Caki2 (cell line): ENCODE measurements around the gene NCOR1. TPM values are rescaled to one million over a fixed set of nuclear protein-coding genes. Genes with fewer than 3 reads are reported as not detected.
"Not testable (repeated sequence)": the region's sequence is repeated elsewhere in the genome, so short reads cannot be mapped to it uniquely, and the experiment has no call there.

Experiments used
- DNase-seq: peaks from one replicate; pipeline ENCODE4 v3.0.0-alpha.2; 2015; ENCODE audit warnings: low read depth
- in situ Hi-C: cut with HindIII; loops from 2 replicates; pipeline ENCODE4 v1.10.0; 2016; ENCODE audit warnings: low sequenced_read_pairs, low pct_unique_long_range_greater_than_20kb, mixed read lengths
- total RNA-seq: library from RNA; depleted of rRNA; stranded (reverse); fragments of >200 nt; shearing (Covaris generic); gene quantifications from 2 replicates; pipeline ENCODE4 v1.2.3, GENCODE V29; 2014; ENCODE audit warnings: low replicate concordance

NCOR1 gene
- total RNA-seq, 1 experiment from 2014 or later = 164 TPM

DNA sequence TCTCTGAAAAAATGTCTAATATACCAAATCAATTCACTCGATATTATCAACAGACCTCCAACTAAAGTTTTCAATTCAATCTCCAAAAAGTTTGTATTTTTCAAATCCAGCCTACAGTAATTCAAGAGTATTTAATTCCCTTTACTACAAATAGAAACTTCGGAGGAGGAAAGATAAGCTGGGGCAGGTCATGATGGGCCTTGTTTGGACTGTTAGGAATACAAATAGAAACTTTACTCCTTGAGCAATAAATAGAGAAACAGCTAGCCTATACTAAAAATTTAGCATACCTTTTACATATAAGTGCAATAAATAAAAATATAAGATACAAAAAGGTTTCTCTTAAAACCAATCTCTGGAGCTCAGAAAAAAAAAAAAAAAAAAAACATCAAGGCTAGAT is 98.2 kb downstream of the NCOR1 start:
- no peak for DNase-seq
- in situ Hi-C loops = no loop called here

- DNase-seq, in situ Hi-C loops: not testable (repeated sequence)
Measured at GRCh38 chr17:16115077-16115698, 100.1 kb downstream of the NCOR1 start.

DNA sequence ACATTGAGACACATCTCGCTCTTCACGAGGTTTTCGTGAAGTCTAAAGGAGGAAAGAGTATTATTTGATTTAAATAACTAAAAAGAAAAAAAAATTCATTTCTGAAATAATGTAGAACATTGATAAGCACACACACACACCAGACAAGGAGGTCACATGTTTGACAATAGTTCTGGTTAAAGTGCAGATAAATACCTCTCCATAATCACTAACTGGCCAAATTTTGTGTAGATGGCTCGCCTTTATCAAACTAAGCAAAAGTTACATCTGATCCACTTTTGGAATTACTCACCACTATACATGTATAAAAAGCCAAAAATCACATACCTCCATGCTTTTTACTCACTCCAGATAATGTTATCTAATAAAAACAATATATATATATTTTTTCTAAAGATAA is 106.5 kb downstream of the NCOR1 start:
- no peak for DNase-seq
- in situ Hi-C loops = no loop called here

DNA sequence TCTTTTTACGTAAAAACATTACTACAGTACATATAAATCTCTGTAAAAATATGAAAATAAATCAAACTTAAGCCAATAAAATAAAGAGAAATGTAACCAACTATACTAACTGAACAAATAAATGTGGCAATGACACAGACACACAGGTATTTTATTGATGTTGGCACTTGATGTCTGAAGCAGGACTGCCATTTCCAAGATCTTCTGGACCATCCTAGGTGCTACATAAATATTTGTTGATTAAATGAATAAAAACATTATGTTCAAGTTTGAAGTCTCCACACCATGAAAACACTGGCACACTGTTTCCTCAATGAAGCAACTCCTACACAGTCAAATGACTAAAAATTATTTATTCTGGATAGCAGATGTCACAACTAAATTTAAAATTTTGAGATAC is 106.9 kb downstream of the NCOR1 start:
- DNase-seq = no peak
- in situ Hi-C loops = no loop called here

DNA sequence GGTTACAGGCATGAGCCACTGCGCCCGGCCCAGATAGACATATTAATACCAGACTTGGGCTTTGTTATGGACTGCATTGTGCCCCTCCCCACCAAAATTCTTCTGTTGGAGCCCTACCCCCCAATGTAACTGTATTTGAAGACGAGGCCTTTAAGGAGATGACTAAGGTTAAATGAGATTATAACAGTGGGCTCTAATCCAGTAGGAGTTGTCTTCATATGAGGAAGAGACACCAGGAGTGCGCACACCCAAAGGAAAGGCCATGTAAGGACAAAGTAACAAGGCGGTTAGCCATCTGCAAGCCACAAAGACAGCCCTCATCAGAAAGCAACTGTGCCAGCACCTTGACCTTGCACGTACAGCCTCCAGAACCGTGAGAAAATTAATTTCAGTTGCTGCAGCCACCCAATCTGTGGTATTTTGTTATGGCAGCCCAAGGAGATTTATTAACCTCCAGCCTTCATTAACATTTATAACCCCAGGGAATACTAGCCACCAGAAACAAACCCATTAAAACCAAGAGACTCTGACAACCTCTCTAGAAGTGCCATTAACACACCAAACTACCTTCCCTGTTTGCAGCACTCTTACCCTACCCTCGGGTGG is 108.1 kb downstream of the NCOR1 start:
- in situ Hi-C loops = no loop called here
- DNase-seq = no peak

GRCh38 chr17:16106161-16106891 is 109.0 kb downstream of the NCOR1 start:
- in situ Hi-C loops = no loop called here
- DNase-seq = no peak

GRCh38 chr17:16104189-16104588 is 111.1 kb downstream of the NCOR1 start:
- in situ Hi-C loops = no loop called here

GRCh38 chr17:16101440-16101839 is 113.9 kb downstream of the NCOR1 start:
- in situ Hi-C loops = no loop called here
- DNase-seq = no peak

More at GRCh38 chr17:16104189-16104588, 111.1 kb downstream of the NCOR1 start:
- DNase-seq = no peak

DNA sequence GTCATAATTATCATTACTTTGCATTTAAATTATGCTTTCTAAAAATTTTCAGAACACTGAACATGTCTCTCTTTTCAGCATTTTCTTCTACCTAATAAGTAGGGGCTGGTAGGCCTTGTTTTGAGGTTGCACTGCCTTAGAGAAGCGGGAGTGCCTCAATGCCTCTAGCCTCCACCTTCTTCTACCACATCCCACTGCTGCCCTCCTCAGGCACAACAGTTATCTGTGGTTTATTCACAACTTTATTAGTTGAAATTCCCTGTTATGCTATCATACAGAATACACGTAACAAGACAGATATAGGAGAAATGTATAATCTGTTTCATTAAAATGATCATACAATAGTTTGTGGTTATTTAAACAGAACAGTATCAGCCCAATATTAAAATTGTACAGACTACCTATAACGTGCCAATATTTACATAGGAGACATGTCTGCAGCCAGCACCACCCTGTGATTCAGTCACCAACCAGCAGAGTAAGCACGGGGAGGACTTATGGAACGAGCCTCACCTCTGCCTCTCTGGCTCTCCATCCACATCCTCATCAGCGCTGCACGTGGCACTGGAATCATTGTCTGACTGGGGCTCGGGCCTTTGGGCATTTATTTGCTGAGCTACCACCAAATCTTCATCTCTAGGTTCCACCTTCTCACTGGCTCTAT is 114.5 kb downstream of the NCOR1 start:
- in situ Hi-C loops = no loop called here
- DNase-seq = no peak

GRCh38 chr17:16091773-16092172 is 123.6 kb downstream of the NCOR1 start:
- in situ Hi-C loops = no loop called here
- DNase-seq = no peak

- in situ Hi-C loops = no loop called here
- DNase-seq = no peak
Measured at GRCh38 chr17:16086957-16087356, 128.4 kb downstream of the NCOR1 start.

GRCh38 chr17:16085066-16085699 is 130.2 kb downstream of the NCOR1 start:
- no peak for DNase-seq
- in situ Hi-C loops = no loop called here

GRCh38 chr17:16083223-16083622 is 132.1 kb downstream of the NCOR1 start:
- DNase-seq = no peak
- in situ Hi-C loops = no loop called here

DNA sequence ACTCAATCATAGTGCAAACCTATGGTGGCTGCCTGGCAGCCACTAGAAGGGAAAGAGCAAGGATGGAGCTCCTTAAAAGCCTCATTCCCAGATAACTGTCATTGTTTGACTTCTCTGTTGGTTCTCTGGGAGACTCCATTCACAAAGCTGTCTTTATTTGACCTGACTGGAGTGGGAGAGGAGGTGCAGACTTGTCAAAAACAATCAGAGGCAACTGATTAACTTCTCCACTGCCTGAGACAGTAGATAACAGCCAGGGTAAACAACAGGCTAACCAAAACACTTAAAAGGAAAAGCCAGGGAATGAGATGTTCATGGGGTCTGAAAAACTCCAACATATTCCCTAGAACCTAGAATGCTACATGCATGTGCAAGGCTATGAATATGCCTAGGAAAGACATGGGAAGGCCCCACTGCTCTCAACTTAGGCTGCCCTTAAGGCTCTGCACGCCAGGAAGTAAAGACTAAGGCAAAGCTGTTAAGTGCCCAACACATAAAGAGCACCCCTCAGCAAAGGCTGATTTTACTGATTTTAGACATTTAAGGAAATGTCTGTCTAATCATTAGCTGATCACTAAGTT is 133.7 kb downstream of the NCOR1 start:
- DNase-seq = no peak
- in situ Hi-C loops = no loop called here

DNA sequence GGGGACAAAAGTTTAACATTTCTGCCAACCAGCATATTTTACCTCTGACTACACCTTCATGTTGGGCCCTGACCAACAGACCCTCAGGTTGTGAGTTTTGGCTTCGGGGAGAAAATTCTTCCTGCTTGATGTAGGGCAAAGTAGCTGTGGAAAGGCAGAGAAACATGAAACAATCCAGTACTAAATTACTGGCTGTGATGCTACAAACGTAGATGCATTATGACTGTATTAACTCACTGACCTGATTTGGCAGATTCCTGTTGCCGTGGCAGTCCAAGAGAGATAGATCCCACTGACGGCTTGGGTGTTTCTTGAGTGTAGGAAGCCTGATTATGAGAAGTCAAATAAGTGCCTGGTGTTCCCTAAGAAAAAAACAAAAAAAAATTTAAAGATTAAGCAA is 135.0 kb downstream of the NCOR1 start:
- no peak for DNase-seq
- in situ Hi-C loops = no loop called here

DNA sequence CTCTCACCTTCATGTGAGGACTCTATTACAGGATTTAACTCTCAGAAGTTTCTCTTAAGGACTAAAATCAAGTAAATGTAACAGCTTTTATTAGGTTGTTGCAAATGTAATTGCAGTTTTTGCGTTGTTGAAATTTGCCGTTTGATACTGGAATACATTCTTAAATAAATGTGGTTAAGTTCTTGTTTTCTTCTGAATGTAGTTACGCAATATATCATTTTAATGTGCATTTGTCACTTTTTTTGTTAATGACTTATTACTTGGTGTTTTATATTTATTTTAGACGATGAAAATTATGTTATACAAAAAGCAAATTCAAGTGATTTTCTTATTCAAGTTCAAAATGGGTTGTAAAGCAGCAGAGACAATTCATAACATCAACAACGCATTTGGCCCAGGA is 139.4 kb downstream of the NCOR1 start:
- DNase-seq = no peak
- in situ Hi-C loops = no loop called here

DNA sequence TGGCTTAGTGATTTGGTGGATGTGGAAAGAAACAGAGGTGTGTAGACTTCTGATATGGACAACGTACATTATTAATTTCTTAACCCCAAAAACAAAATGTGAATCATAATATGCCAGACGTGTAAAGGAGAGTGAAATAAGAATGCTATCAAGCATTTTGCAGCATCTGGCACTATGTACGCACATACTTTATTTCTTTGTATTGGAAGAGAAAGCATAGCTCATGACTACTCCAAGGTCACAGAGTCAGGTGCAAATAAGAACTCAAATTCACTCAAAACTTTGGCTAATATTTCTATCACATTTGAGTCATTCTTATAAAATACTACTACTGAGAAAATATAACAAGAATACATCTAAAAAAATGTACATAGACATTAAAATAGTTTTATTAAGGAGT is 140.9 kb downstream of the NCOR1 start:
- DNase-seq = no peak
- in situ Hi-C loops = no loop called here

DNA sequence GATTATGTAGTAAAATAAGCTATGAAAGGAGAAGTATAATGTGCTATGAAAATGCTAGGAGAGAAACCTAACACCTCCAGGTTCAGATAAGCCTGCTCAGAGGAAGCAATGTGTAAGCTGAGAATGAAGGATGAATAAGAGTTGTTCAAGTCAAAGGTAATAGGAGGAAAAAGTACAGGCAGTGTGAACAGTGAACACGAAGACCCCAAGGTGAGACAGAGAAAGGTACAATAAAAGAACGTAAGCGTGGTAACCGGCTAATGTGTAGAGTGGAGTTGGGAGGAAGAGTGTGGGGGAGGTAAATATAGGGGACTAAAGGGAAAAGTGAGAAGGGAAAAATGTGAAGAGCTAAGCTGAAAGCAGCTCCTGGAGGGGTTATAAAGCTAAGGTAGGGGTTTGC is 141.5 kb downstream of the NCOR1 start:
- no peak for DNase-seq
- in situ Hi-C loops = no loop called here
